Measurements from ENCODE around the gene VEGFB. TPM values are rescaled to one million over a fixed set of nuclear protein-coding genes. Genes with fewer than 3 reads are reported as not detected.

The VEGFB gene
- total RNA-seq, 4 donors from 2014 or later = 21.7 to 66.8 (median 42.5) TPM

- TF ChIP-seq CTCF (IDR thresholded peaks at IDR 0.05) (no peak), POLR2A (IDR thresholded peaks at IDR 0.05) (no peak)
- H3K36me3 ChIP-seq = no peaks in the 10 kb centered on the region
- H3K27ac ChIP-seq = peak overlapping the region; percentile 90 to 94 (median 92)
- no peak for DNase-seq
- H3K4me3 ChIP-seq = peak overlapping the region; percentile 54 to 89 (median 74)
- H3K4me1 ChIP-seq = peaks cover 0 to 62% (median 29%) of the 10 kb centered on the region in 4 donors
- H3K9me3 ChIP-seq = no peaks in the 10 kb centered on the region
- H3K27me3 ChIP-seq = no peaks in the 10 kb centered on the region
These were observed 3.4 kb upstream of the VEGFB start for GRCh38 chr11:64230985-64231365.

GRCh38 chr11:64231546-64231945 is 2.8 kb upstream of the VEGFB start:
- Histone ChIP-seq H3K9me3 (no peaks in the 10 kb centered on the region), H3K36me3 (no peaks in the 10 kb centered on the region), H3K4me3 (peak overlapping the region in 1 of 4 donors; percentile 89), H3K27ac (peak overlapping the region in 1 of 4 donors; percentile 91), H3K4me1 (peaks cover 0 to 67% (median 29%) of the 10 kb centered on the region in 4 donors), H3K27me3 (no peaks in the 10 kb centered on the region)
- DNase-seq = no peak
- no peak for TF ChIP-seq POLR2A (IDR thresholded peaks at IDR 0.05)
- TF ChIP-seq CTCF (IDR thresholded peaks at IDR 0.05) = no peak

GRCh38 chr11:64232182-64232966 is 2.0 kb upstream of the VEGFB start:
- peaks cover 0 to 3% (median 0%) of the 10 kb centered on the region in 3 donors for H3K36me3 ChIP-seq
- TF ChIP-seq CTCF (IDR thresholded peaks at IDR 0.05) = no peak
- TF ChIP-seq POLR2A (IDR thresholded peaks at IDR 0.05) = no peak
- no peaks in the 10 kb centered on the region for H3K27me3 ChIP-seq
- H3K4me1 ChIP-seq = peaks cover 0 to 63% (median 27%) of the 10 kb centered on the region in 4 donors
- H3K4me3 ChIP-seq = no peak overlapping the region
- no peaks in the 10 kb centered on the region for H3K9me3 ChIP-seq
- DNase-seq = no peak
- peak overlapping the region in 1 of 4 donors; percentile 17 for H3K27ac ChIP-seq

GRCh38 chr11:64232967-64233315 is 1.4 kb upstream of the VEGFB start:
- Histone ChIP-seq H3K9me3 (no peaks in the 10 kb centered on the region), H3K27me3 (no peaks in the 10 kb centered on the region), H3K27ac (peak overlapping the region in 1 of 4 donors; percentile 17), H3K4me3 (no peak overlapping the region), H3K36me3 (peaks cover 0 to 8% (median 0%) of the 10 kb centered on the region in 3 donors), H3K4me1 (peaks cover 0 to 63% (median 24%) of the 10 kb centered on the region in 4 donors)
- TF ChIP-seq CTCF (IDR thresholded peaks at IDR 0.05) (no peak), POLR2A (IDR thresholded peaks at IDR 0.05) (no peak)
- no peak for DNase-seq

GRCh38 chr11:64234647-64235379 is 429 bp downstream of the VEGFB start:
- H3K27me3 ChIP-seq = no peaks in the 10 kb centered on the region
- peak overlapping the region; percentile 52 to 91 (median 80) for H3K4me3 ChIP-seq
- TF ChIP-seq POLR2A (IDR thresholded peaks at IDR 0.05) (peak in 1 of 2 donors; percentile 33), CTCF (IDR thresholded peaks at IDR 0.05) (peak in 3 of 6 experiments; percentile 9 to 32 (median 24))
- H3K27ac ChIP-seq = peak overlapping the region; percentile 61 to 95 (median 83)
- no peaks in the 10 kb centered on the region for H3K9me3 ChIP-seq
- peaks cover 0 to 19% (median 0%) of the 10 kb centered on the region in 3 donors for H3K36me3 ChIP-seq
- peak; percentile 66 to 82 (median 82) for DNase-seq
- H3K4me1 ChIP-seq = peaks cover 0 to 60% (median 25%) of the 10 kb centered on the region in 4 donors

Measured in Peyer's patch (tissue), 4 donors.